Smooth muscle cell (in vitro differentiated cells): ENCODE results near the gene RAB23. TPM values are rescaled to one million over a fixed set of nuclear protein-coding genes. Genes with fewer than 3 reads are reported as not detected.

Experiments used
- DNase-seq: peaks from one replicate; lab custom pipeline; 2025; ENCODE audit not compliant: unreplicated experiment; lab: John Stamatoyannopoulos, UW
- H2AFZ ChIP-seq: fragments of 200-600 bp; sonication (generic); 2 replicates; pipeline ENCODE4 v1.6.0; 2016; ENCODE audit warnings: antibody characterized with exemption, low read depth, mild to moderate bottlenecking
- H3F3A ChIP-seq: fragments of 200-600 bp; sonication (generic); 2 replicates; pipeline ENCODE4 v1.6.0; 2017; ENCODE audit warnings: antibody characterized with exemption, low read depth
- H3K27ac ChIP-seq: fragments of 200-600 bp; sonication (generic); 2 replicates; pipeline ENCODE4 v1.5.1; 2016; ENCODE audit warnings: low read depth, mild to moderate bottlenecking
- H3K27me3 ChIP-seq: fragments of 200-600 bp; sonication (generic); 2 replicates; pipeline ENCODE4 v1.6.1; 2016; ENCODE audit warnings: low read depth, mild to moderate bottlenecking
- H3K36me3 ChIP-seq: fragments of 200-600 bp; sonication (generic); 2 replicates; pipeline ENCODE4 v1.5.1; 2016; ENCODE audit warnings: low read depth
- H3K4me1 ChIP-seq: fragments of 200-600 bp; sonication (generic); 2 replicates; pipeline ENCODE4 v1.5.1; 2016; ENCODE audit warnings: low read depth
- H3K4me2 ChIP-seq: fragments of 200-600 bp; sonication (generic); 2 replicates; pipeline ENCODE4 v1.6.0; 2016; ENCODE audit warnings: mild to moderate bottlenecking
- H3K4me3 ChIP-seq: fragments of 200-600 bp; sonication (generic); 2 replicates; pipeline ENCODE4 v1.5.1; 2016; ENCODE audit warnings: mild to moderate bottlenecking
- H3K79me2 ChIP-seq: fragments of 200-600 bp; sonication (generic); 2 replicates; pipeline ENCODE4 v1.6.0; 2016; ENCODE audit warnings: low read depth, mild to moderate bottlenecking
- H3K9ac ChIP-seq: fragments of 200-600 bp; sonication (generic); 2 replicates; pipeline ENCODE4 v1.6.0; 2016; ENCODE audit warnings: low read depth
- H3K9me3 ChIP-seq: fragments of 200-600 bp; sonication (generic); replicated peaks from 2 replicates; pipeline ENCODE4 v1.5.1; 2016; ENCODE audit warnings: low read depth
- H4K20me1 ChIP-seq: fragments of 200-600 bp; sonication (generic); 2 replicates; pipeline ENCODE4 v1.6.0; 2016; ENCODE audit warnings: low read depth
- WGBS: methylation state at CpG from one replicate; pipeline ENCODE4 v1.1.7; 2016; ENCODE audit warnings: low lambda C conversion rate; 5-methylcytosine and 5-hydroxymethylcytosine counted together
- polyA plus RNA-seq: library from polyadenylated mRNA; unstranded; fragments of >200 nt; fragmentation: Nextera tagmentation; extraction: Ambion mirVana; gene quantifications from 2 replicates; pipeline ENCODE4 v1.2.1, GENCODE V29; 2016
- total RNA-seq: library from RNA; depleted of rRNA; stranded (reverse); fragments of >200 nt; gene quantifications from 2 replicates; pipeline ENCODE4 v1.2.3, GENCODE V29; 2014
- TF ChIP-seq, protein P1 (sequence below): fragments of 200-600 bp; sonication (generic); IDR thresholded peaks from 2 replicates; pipeline ENCODE4 v1.5.1; 2017; ENCODE audit warnings: borderline replicate concordance, mild to moderate bottlenecking, antibody characterized with exemption; ENCODE audit not compliant: insufficient read depth, poor library complexity, severe bottlenecking

RAB23 gene
- total and polyA plus RNA-seq, 2 experiments from 2014 or later, result 51.4 to 95.3 TPM

DNA sequence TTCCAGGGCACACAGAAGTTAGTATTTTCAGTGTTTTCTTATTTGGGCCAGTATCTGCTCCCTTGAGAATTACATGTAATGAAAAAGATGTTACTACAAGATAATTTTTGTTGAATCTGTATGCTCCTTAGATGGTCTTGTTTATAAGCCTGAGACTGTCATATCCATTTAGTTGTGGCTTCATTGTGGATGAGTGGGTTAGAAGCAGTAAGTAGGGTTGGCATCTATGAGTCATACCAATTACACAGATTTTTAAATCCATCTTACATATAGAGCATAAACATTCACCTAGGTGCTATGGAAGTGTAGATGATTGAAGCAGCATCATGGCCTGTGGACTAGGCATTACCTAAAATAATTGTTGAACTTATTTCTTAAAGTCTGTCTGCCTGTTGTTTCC, 63.4 kb downstream of the RAB23 start:
- TF ChIP-seq, protein P1, sequence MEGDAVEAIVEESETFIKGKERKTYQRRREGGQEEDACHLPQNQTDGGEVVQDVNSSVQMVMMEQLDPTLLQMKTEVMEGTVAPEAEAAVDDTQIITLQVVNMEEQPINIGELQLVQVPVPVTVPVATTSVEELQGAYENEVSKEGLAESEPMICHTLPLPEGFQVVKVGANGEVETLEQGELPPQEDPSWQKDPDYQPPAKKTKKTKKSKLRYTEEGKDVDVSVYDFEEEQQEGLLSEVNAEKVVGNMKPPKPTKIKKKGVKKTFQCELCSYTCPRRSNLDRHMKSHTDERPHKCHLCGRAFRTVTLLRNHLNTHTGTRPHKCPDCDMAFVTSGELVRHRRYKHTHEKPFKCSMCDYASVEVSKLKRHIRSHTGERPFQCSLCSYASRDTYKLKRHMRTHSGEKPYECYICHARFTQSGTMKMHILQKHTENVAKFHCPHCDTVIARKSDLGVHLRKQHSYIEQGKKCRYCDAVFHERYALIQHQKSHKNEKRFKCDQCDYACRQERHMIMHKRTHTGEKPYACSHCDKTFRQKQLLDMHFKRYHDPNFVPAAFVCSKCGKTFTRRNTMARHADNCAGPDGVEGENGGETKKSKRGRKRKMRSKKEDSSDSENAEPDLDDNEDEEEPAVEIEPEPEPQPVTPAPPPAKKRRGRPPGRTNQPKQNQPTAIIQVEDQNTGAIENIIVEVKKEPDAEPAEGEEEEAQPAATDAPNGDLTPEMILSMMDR, result no peak
- Histone ChIP-seq H3K4me2 (no peak overlapping the region), H3K9ac (no peak overlapping the region), H4K20me1 (no peaks in the 10 kb centered on the region), H3K9me3 (no peaks in the 10 kb centered on the region), H3K27ac (peak overlapping the region; percentile 18), H3K27me3 (no peaks in the 10 kb centered on the region), H2AFZ (no peak overlapping the region), H3K4me3 (no peak overlapping the region), H3F3A (peaks cover 10% of the 10 kb centered on the region), H3K36me3 (no peaks in the 10 kb centered on the region), H3K4me1 (no peaks in the 10 kb centered on the region), H3K79me2 (no peaks in the 10 kb centered on the region)
- no peak for DNase-seq

DNA sequence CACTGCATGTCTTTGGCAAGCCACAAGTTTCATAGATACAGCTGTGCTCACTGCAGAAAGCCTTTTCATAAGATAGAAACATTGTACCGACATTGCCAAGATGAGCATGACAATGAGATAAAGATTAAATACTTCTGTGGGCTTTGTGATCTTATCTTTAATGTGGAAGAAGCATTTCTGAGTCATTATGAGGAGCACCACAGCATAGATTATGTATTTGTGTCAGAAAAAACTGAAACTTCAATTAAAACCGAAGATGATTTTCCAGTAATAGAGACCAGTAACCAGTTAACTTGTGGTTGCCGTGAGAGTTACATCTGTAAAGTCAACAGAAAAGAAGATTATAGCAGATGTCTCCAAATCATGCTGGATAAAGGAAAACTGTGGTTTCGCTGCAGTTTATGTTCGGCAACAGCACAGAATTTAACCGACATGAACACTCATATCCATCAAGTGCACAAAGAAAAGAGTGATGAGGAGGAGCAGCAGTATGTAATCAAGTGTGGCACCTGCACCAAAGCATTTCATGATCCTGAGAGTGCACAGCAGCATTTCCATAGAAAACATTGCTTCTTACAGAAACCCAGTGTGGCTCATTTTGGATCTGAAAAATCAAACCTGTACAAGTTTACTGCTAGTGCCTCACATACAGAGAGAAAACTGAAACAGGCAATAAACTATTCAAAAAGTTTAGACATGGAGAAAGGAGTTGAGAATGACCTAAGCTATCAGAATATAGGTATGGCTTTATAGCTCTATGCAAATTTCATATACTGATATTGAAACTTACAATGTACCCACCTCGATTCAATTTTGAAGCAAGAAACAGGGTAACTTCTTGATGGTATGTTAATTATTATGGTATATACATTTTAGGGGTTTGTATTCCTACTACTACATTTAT, 73.9 kb downstream of the RAB23 start:
- no peak for DNase-seq
- Histone ChIP-seq H3K4me2 (no peak overlapping the region), H2AFZ (no peak overlapping the region), H3K79me2 (peaks cover 3% of the 10 kb centered on the region), H3K9ac (no peak overlapping the region), H3K9me3 (no peaks in the 10 kb centered on the region), H3K36me3 (peaks cover 12% of the 10 kb centered on the region), H3K4me1 (no peaks in the 10 kb centered on the region), H4K20me1 (peaks cover 6% of the 10 kb centered on the region), H3K27ac (no peak overlapping the region), H3K4me3 (no peak overlapping the region), H3K27me3 (no peaks in the 10 kb centered on the region), H3F3A (no peaks in the 10 kb centered on the region)
- WGBS, result 92% methylated on average over 7 of the region's 7 CpGs
- TF ChIP-seq, protein P1, result no peak

DNA sequence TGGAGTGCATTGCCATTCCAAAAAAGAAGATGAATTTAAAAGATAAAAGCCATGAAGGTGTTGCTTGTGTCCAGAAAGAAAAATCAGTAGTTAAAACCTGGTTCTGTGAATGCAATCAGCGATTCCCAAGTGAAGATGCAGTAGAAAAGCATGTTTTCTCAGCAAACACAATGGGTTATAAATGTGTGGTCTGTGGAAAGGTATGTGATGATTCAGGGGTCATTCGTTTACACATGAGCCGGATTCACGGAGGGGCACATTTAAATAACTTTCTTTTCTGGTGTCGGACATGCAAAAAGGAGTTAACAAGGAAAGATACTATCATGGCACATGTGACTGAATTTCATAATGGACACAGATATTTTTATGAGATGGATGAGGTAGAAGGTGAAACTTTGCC, 74.7 kb downstream of the RAB23 start:
- WGBS, result 92% methylated on average over 5 of the region's 5 CpGs
- TF ChIP-seq, protein P1, result no peak
- H3K4me1 ChIP-seq, result no peaks in the 10 kb centered on the region

DNA sequence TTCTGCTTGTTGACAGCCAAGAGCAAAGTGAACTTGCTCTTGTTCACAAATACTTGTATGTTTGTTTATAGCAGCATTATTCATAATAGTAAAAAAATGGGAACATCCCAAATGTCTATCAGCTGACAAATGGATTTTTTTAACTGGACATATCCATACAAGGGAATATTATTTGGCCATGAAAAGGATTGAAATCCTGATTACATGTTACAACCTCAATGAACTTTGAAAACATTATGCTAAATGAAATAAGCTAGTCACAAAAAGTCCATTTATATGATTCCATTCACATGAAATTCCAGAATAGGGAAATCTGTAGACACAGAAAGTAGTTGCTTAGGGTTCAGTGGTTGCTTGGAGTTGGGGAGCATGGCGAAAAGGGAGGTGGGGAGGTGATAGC, 78.4 kb downstream of the RAB23 start:
- H3K36me3 ChIP-seq, result peaks cover 26% of the 10 kb centered on the region
- no peaks in the 10 kb centered on the region for H3F3A ChIP-seq
- H2AFZ ChIP-seq, result no peak overlapping the region
- WGBS, result 100% methylated on average over 1 of the region's 1 CpG
- DNase-seq, result no peak
- H3K9me3 ChIP-seq, result no peaks in the 10 kb centered on the region
- H3K27ac ChIP-seq, result no peak overlapping the region
- H3K4me3 ChIP-seq, result no peak overlapping the region
- H3K9ac ChIP-seq, result no peak overlapping the region
- H4K20me1 ChIP-seq, result no peaks in the 10 kb centered on the region
- no peaks in the 10 kb centered on the region for H3K4me1 ChIP-seq
- H3K4me2 ChIP-seq, result no peak overlapping the region
- no peaks in the 10 kb centered on the region for H3K79me2 ChIP-seq
- H3K27me3 ChIP-seq, result no peaks in the 10 kb centered on the region
- TF ChIP-seq, protein P1, result no peak

More for the DNA sequence above, 74.7 kb downstream of the RAB23 start:
- Histone ChIP-seq H4K20me1 (peaks cover 6% of the 10 kb centered on the region), H3K9ac (no peak overlapping the region), H3K27me3 (no peaks in the 10 kb centered on the region), H3F3A (no peaks in the 10 kb centered on the region), H3K27ac (no peak overlapping the region), H3K79me2 (peaks cover 3% of the 10 kb centered on the region), H3K36me3 (peaks cover 18% of the 10 kb centered on the region), H3K4me2 (no peak overlapping the region), H3K4me3 (no peak overlapping the region), H2AFZ (no peak overlapping the region), H3K9me3 (no peaks in the 10 kb centered on the region)
- DNase-seq, result no peak
